ENCODE results near the gene PRMT2.

The PRMT2 gene

DNA sequence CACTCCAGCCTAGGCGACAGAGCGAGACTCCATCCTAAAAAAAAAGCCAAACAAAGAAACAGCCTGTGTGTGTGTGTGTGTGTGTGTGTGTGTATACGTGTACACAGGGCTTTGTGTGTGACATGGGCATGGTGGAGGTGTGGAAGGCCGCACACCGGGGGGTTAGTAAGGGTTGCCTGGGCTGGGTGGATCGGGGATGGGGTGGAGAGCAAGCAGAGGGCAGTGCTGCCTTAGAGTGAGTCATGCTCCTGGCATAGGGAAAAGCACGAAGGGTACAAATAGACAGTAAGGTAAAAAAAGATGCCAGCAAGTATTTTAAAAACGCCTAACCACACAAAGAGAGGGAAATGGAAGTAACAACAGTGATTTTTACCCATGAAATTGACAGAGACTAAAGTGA, 6.2 kb downstream of the PRMT2 start:
- TF ChIP-seq, protein P1, sequence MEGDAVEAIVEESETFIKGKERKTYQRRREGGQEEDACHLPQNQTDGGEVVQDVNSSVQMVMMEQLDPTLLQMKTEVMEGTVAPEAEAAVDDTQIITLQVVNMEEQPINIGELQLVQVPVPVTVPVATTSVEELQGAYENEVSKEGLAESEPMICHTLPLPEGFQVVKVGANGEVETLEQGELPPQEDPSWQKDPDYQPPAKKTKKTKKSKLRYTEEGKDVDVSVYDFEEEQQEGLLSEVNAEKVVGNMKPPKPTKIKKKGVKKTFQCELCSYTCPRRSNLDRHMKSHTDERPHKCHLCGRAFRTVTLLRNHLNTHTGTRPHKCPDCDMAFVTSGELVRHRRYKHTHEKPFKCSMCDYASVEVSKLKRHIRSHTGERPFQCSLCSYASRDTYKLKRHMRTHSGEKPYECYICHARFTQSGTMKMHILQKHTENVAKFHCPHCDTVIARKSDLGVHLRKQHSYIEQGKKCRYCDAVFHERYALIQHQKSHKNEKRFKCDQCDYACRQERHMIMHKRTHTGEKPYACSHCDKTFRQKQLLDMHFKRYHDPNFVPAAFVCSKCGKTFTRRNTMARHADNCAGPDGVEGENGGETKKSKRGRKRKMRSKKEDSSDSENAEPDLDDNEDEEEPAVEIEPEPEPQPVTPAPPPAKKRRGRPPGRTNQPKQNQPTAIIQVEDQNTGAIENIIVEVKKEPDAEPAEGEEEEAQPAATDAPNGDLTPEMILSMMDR (conservative IDR thresholded peaks at IDR 0.05; ENCODE audit: low read depth, low read length) = no peak
- DNase-seq (ENCODE audit: low read depth) = no peak
- H3K4me3 ChIP-seq (ENCODE audit: low read depth, low read length) = no peak overlapping the region

DNA sequence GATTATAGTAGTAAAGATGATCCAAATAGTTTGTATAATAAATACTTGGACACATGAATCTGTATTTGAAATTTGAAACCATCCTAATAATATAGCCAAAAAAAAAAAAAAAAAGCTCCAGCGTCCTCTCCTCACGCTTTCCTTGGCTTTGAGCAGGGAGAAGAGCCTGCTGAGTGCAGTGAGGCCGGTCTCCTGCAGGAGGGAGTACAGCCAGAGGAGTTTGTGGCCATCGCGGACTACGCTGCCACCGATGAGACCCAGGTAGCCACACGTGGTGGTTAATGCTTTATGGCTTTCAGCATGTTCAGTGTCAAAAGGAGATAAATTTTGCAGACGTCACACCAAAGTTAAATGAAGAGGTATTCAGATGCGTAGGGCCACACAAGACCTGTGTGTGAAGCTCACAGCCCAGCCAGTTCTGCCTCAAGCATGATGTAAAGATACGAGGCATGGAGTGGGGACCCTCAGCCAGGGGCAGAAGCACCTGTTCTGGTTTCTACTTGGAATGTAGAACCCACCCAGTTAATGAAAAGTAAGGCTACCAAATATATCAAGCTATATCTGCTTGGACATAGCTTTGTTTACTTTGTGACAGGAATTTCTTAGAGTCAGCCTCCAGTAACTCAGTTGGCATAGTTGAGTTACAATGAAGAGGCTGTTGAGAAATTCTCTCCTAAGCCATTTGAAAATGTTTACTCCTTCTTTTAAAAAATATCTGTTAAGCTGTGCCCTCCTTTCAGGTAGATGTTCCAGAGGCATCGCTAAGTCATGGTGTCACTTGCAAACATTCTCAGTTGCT, 8.1 kb downstream of the PRMT2 start:
- H3K4me3 ChIP-seq (ENCODE audit: low read depth, low read length) = no peak overlapping the region
- TF ChIP-seq, protein P1 (conservative IDR thresholded peaks at IDR 0.05; ENCODE audit: low read depth, low read length) = no peak
- DNase-seq (ENCODE audit: low read depth) = no peak

DNA sequence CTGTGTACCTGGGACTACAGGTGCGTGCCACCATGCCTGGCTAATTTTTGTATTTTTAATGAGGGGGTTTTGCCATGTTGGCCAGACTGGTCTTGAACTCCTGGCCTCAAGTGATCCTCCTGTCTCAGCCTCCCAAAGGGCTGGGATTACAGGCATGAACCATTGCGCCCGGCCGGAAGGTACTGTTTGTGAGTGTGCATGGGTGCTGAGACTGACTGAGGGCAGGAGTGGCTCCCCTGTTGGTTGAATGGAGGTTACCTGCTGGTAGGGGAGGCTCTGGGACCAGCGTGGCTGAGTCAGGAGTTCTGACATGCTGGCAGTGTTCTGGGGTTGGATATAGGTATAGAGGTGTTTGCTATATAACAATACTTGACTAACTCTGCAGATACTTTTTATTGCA, 10.4 kb downstream of the PRMT2 start:
- DNase-seq (ENCODE audit: low read depth) = no peak
- no peak overlapping the region for H3K4me3 ChIP-seq (ENCODE audit: low read depth, low read length)
- TF ChIP-seq, protein P1 (conservative IDR thresholded peaks at IDR 0.05; ENCODE audit: low read depth, low read length) = no peak

DNA sequence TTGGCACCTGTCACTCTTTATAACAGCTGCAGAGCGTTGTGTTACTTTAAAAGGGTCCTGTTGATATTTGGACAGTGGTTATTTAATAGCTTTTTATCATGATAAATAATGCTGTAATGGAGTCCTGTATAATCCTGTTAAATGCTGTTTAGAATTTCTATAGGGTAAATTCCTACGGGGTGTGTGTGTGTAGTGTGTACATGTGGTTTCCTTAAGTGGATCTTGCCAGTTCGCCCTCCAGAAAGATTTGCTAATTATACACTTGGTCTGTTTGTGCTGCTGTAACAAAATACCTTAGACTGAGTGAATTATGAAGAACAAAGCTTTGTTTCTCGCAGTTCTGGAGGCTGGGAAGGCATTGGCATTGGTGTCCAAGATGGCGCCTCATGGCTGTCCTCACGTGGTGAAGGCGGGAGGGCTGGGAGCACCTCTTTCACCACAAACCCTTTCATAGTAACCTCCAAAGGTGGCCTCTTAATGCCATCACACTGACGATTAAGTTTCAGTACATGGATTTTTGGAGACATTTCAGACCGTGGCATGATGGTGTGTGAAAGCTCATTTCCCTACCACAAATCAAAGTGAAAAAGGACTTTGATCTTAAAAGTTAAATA, 11.2 kb downstream of the PRMT2 start:
- H3K4me3 ChIP-seq (ENCODE audit: low read depth, low read length) = no peak overlapping the region

DNA sequence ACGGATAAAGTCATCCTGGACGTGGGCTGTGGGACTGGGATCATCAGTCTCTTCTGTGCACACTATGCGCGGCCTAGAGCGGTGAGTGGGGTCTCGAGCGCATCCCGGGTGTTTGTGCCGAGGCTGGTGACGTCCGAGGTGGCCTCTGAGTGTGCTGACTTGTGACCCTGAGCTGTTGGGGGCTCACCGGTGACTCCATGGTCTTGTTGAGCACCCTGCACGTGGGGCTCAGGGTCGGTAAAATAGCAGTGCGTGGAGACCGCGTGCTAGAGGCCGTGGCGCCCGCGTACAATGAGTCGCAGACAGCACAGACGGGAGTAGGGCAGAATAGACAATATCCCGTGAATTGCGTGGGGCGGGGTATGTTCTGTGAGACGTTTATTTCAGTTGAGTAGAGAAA, 13.1 kb downstream of the PRMT2 start:
- TF ChIP-seq, protein P1 (conservative IDR thresholded peaks at IDR 0.05; ENCODE audit: low read depth, low read length) = no peak
- no peak overlapping the region for H3K4me3 ChIP-seq (ENCODE audit: low read depth, low read length)
- DNase-seq (ENCODE audit: low read depth) = no peak

More for the DNA sequence above, 11.2 kb downstream of the PRMT2 start:
- TF ChIP-seq, protein P1 (conservative IDR thresholded peaks at IDR 0.05; ENCODE audit: low read depth, low read length) = no peak
- DNase-seq (ENCODE audit: low read depth) = no peak

DNA sequence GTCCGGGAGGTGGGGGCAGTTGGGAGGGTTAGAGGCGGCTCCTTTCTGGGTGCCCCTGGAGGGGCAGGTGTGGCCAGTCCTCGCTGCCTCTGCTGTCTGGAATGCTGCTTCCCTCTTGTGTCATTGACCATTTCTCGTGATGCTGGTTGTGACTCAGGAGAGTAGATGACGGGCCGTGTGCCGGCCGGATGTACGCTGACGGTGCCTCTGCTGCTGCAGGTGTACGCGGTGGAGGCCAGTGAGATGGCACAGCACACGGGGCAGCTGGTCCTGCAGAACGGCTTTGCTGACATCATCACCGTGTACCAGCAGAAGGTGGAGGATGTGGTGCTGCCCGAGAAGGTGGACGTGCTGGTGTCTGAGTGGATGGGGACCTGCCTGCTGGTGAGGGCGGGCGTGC, 13.9 kb downstream of the PRMT2 start:
- H3K4me3 ChIP-seq (ENCODE audit: low read depth, low read length) = no peak overlapping the region
- TF ChIP-seq, protein P1 (conservative IDR thresholded peaks at IDR 0.05; ENCODE audit: low read depth, low read length) = no peak
- DNase-seq (ENCODE audit: low read depth) = no peak
